Activated T-cell treated with anti-CD3 and anti-CD28 coated beads, Interleukin-2, amount 50 U/mL, for 48 hours (primary cell): ENCODE measurements around the gene GLB1L.
"Not testable (repeated sequence)": the region's sequence is repeated elsewhere in the genome, so short reads cannot be mapped to it uniquely, and the experiment has no call there.

Experiments
- DNase-seq, 2 experiments: peaks; one replicate each; pipeline ENCODE4 v3.0.0-alpha.2; 2020

The GLB1L gene

GRCh38 chr2:219279916-219280516 lies 34.8 kb upstream of the GLB1L start:
- no peak for DNase-seq

GRCh38 chr2:219279151-219279915 lies 34.1 kb upstream of the GLB1L start, which contains the start of gene DNAJB2:
DNAJB2 (plus strand) TSS chr2:219279366; CDS start chr2:219279834, 468 bp downstream.
- DNase-seq = peak; percentile 98 to 99

GRCh38 chr2:219278655-219279150 lies 33.5 kb upstream of the GLB1L start:
- DNase-seq = no peak

- DNase-seq = peak; percentile 89 to 90
Measured at GRCh38 chr2:219277703-219278654, 32.7 kb upstream of the GLB1L start.

GRCh38 chr2:219274361-219274921 lies 29.2 kb upstream of the GLB1L start:
- no peak for DNase-seq

- no peak for DNase-seq
Measured at GRCh38 chr2:219273937-219274336, 28.7 kb upstream of the GLB1L start.

- DNase-seq = no peak
Measured at GRCh38 chr2:219272995-219273394, 27.8 kb upstream of the GLB1L start.

GRCh38 chr2:219272356-219272755 lies 27.1 kb upstream of the GLB1L start:
- no peak for DNase-seq

- no peak for DNase-seq
Measured at GRCh38 chr2:219271021-219271420, 25.8 kb upstream of the GLB1L start.

- no peak for DNase-seq
Measured at GRCh38 chr2:219270055-219270372, 24.8 kb upstream of the GLB1L start.

- DNase-seq = no peak
Measured at GRCh38 chr2:219269362-219270054, 24.3 kb upstream of the GLB1L start.

GRCh38 chr2:219268294-219268693 lies 23.1 kb upstream of the GLB1L start:
- DNase-seq = no peak

- DNase-seq = no peak
Measured at GRCh38 chr2:219266886-219267285, 21.6 kb upstream of the GLB1L start.

GRCh38 chr2:219266232-219266631 lies 21.0 kb upstream of the GLB1L start:
- DNase-seq = no peak

GRCh38 chr2:219261024-219261855 lies 16.0 kb upstream of the GLB1L start:
- DNase-seq = no peak

GRCh38 chr2:219258942-219259341 lies 13.7 kb upstream of the GLB1L start:
- not testable (repeated sequence) for DNase-seq

- DNase-seq = peak; percentile 71 to 72
Measured at GRCh38 chr2:219254590-219255201, 9.5 kb upstream of the GLB1L start.

- DNase-seq = peak; percentile 94
Measured at GRCh38 chr2:219253753-219254589, 8.7 kb upstream of the GLB1L start, which contains the start of gene TUBA4A. TUBA4A (minus strand) TSS chr2:219253918; CDS start chr2:219253858, 60 bp downstream.

- peak; percentile 69 to 71 for DNase-seq
Measured at GRCh38 chr2:219252900-219253752, 7.9 kb upstream of the GLB1L start, which contains the start of gene TUBA4B. TUBA4B (plus strand) TSS chr2:219253243; CDS start chr2:219253408, 165 bp downstream.
